Left lung (tissue), 10 donors: ENCODE measurements around the gene DHCR24. TPM values are rescaled to one million over a fixed set of nuclear protein-coding genes. Genes with fewer than 3 reads are reported as not detected.

Experiments used
- ATAC-seq: fragments of 200-7000 bp; cut with Tn5 transposase; one replicate; pipeline ENCODE4 v1.9.1; 2020; ENCODE audit warnings: moderate library complexity
- DNase-seq, 4 donors: peaks; one replicate each; pipeline ENCODE4 v3.0.0-alpha.2; 2013 to 2020
- H3K27ac ChIP-seq, 2 donors: fragments of 200-600 bp; sonication (generic) in 1 of 2; one replicate each; pipeline versions ENCODE4 v1.5.0 to v1.8.0; 2020 to 2021
- H3K27me3 ChIP-seq, 2 donors: fragments of 200-600 bp; sonication (generic) in 1 of 2; one replicate each; pipeline versions ENCODE4 v1.5.0 to v1.8.0; 2020 to 2021
- H3K36me3 ChIP-seq, 2 donors: fragments of 200-600 bp; sonication (generic) in 1 of 2; one replicate each; pipeline versions ENCODE4 v1.5.0 to v1.8.0; 2020 to 2021
- H3K4me1 ChIP-seq, 2 donors: fragments of 200-600 bp; one replicate each; pipeline ENCODE4 v1.8.0; 2021
- H3K4me3 ChIP-seq, 2 donors: fragments of 200-600 bp; sonication (generic) in 1 of 2; one replicate each; pipeline versions ENCODE4 v1.5.0 to v1.8.0; 2020 to 2021; ENCODE audit warnings: mild to moderate bottlenecking in 1 of 2
- H3K9me3 ChIP-seq, 2 donors: fragments of 200-600 bp; sonication (generic) in 1 of 2; one replicate each; pipeline versions ENCODE4 v1.5.0 to v1.8.0; 2020 to 2021
- intact Hi-C, 2 donors: fragments of 100-400 bp; cut with DNase I; formaldehyde crosslinking; loops; one replicate each; pipeline versions ENCODE4 v1.11.2 to v1.14.2; 2022
- polyA plus RNA-seq, 6 donors: library from polyadenylated mRNA; unstranded; fragments of 120-200 nt; gene quantifications; one replicate each; pipeline ENCODE4 v1.2.1, GENCODE V29; 2013; ENCODE audit not compliant: insufficient read length in 6 of 6
- total RNA-seq, 2 donors: library from RNA; stranded (reverse); fragmentation: NEBNext Ultra II Directional; extraction: Animal tissue kit (Norgen Biotek cat#: 25700); gene quantifications; one replicate each; pipeline ENCODE4 v1.2.1, GENCODE V29; 2021
- TF ChIP-seq, protein P1 (sequence below), 2 donors: fragments of 200-600 bp; sonication (generic) in 1 of 2; IDR thresholded peaks; one replicate each; pipeline versions ENCODE4 v1.5.0 to v1.8.0; 2021; ENCODE audit warnings: antibody characterized with exemption in 2 of 2
- donor health status: DM: no; HTN: yes; CAD: no.
- donor health status: DM: no; HTN: no; CAD: no.

The DHCR24 gene
- total and polyA plus RNA-seq, 8 donors = 30.1 to 741 (median 51.2) TPM

DNA sequence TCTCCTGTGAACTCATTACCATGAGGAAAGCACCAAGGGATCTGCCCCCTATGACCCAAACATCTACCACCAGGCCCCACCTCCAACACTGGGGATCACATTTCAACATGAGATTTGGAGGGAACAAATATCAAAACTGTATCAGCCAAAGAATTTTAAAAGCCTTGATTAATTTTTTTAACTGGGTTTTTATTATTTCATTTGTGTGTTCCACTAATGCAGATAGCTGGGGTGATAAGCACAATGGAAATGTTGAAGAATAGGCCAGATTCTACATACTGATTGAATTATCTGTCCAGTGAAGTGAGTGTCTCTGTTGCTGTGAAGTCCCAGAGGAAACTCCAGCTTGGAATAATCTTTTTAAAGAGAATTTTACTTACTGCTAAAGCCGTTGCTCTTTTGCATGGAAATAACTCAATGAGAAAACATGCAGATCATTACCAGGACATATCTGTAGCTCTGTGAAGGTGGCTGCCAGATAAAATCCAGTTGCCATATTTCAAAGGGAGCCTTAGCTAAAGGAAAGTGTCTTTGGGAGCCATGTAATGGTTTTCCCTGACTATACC, 44.4 kb upstream of the DHCR24 start:
- TF ChIP-seq, protein P1, sequence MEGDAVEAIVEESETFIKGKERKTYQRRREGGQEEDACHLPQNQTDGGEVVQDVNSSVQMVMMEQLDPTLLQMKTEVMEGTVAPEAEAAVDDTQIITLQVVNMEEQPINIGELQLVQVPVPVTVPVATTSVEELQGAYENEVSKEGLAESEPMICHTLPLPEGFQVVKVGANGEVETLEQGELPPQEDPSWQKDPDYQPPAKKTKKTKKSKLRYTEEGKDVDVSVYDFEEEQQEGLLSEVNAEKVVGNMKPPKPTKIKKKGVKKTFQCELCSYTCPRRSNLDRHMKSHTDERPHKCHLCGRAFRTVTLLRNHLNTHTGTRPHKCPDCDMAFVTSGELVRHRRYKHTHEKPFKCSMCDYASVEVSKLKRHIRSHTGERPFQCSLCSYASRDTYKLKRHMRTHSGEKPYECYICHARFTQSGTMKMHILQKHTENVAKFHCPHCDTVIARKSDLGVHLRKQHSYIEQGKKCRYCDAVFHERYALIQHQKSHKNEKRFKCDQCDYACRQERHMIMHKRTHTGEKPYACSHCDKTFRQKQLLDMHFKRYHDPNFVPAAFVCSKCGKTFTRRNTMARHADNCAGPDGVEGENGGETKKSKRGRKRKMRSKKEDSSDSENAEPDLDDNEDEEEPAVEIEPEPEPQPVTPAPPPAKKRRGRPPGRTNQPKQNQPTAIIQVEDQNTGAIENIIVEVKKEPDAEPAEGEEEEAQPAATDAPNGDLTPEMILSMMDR (IDR thresholded peaks at IDR 0.05) = no peak
- H3K9me3 ChIP-seq = no peaks in the 10 kb centered on the region
- DNase-seq (no peak), ATAC-seq (no peak)
- H3K4me3 ChIP-seq = no peak overlapping the region
- intact Hi-C loops = no loop called here
- H3K4me1 ChIP-seq = no peaks in the 10 kb centered on the region
- H3K36me3 ChIP-seq = no peaks in the 10 kb centered on the region
- no peak overlapping the region for H3K27ac ChIP-seq
- no peaks in the 10 kb centered on the region for H3K27me3 ChIP-seq

DNA sequence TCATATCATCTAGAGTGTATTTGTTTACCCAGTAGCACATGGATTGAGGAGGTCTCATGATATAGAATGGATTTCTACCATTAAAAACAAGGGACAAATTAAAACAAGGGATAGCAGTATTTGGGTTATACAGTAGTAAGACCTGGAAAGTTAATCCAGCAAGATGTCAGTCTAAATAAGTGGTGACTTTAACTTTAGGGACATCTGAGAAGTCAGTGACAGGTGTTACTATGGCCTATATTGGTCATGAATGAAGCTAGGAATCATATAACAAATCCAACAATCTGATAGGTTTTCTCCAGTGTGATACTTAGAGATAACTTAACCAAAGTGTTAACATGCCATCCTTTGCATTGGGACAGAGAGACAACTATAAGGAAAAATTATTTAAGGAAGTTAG, 42.7 kb upstream of the DHCR24 start:
- DNase-seq (no peak), ATAC-seq (no peak)
- no peaks in the 10 kb centered on the region for H3K9me3 ChIP-seq
- no peaks in the 10 kb centered on the region for H3K4me1 ChIP-seq
- TF ChIP-seq, protein P1 (IDR thresholded peaks at IDR 0.05) = no peak
- intact Hi-C loops = no loop called here
- H3K4me3 ChIP-seq = no peak overlapping the region
- no peaks in the 10 kb centered on the region for H3K27me3 ChIP-seq
- no peaks in the 10 kb centered on the region for H3K36me3 ChIP-seq
- H3K27ac ChIP-seq = no peak overlapping the region

DNA sequence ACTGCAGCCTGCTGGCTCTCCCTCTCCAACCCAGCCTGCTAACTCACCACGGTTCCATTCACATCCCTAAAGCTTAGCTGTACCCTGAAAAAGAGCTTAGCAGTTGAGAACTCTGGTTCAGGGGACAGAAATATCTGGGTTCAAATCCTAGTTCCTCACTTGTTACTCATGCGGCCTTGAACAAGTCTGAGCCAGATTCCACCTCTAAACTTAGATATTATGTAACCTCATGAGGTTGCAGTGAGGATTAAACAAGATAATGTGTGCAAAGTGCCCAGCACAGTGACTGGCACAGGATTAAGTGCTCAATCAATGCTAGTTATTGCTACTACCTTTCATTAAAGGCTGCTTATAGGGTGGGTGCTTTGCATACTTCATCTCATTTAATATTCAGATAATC, 41.3 kb upstream of the DHCR24 start:
- no peak for ATAC-seq

DNA sequence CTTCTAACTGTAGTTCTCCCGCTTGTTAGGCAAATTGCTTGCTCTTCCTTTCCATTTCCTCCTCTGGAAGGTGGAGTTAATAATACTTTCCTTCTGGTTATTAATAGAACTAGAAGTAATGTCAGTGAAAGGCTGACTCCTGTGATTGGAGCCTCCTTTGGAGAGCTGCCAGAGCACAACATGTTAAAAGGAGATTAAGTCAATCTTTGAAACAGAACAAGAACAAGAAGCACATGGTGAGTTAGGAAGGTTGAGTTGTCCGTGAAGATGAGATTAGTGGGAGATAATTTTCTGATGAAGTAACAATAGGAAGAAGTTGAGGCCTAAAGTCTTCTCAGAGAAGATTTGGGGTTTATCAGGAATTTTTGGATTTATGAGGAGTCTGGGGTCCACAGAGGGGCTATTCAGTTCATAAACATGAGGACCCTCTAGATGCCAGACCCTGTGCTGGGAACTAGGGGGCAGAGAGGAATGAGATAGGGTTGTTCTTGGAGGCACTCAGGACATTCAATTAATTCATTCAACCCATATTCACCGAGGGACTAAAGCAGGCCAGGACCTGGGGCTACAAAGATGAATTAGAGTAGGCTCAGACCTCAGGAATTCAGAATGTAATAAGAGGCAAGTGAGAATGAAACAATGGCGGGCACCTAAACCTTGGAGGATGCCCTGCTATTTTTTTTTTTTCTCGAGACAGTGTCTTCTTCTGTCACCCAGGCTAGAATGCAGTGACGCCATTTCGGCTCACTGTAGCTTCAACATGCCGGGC, 40.7 kb upstream of the DHCR24 start:
- DNase-seq (peak in 1 of 4 donors; percentile 47), ATAC-seq (no peak)
- Histone ChIP-seq H3K4me3 (no peak overlapping the region), H3K9me3 (no peaks in the 10 kb centered on the region), H3K36me3 (no peaks in the 10 kb centered on the region), H3K27me3 (no peaks in the 10 kb centered on the region), H3K4me1 (no peaks in the 10 kb centered on the region), H3K27ac (no peak overlapping the region)
- TF ChIP-seq, protein P1 (IDR thresholded peaks at IDR 0.05) = no peak
- intact Hi-C loops = no loop called here

More for the DNA sequence above, 41.3 kb upstream of the DHCR24 start:
- H3K27me3 ChIP-seq = no peaks in the 10 kb centered on the region
- TF ChIP-seq, protein P1 (IDR thresholded peaks at IDR 0.05) = no peak
- DNase-seq = no peak
- H3K27ac ChIP-seq = no peak overlapping the region
- no peak overlapping the region for H3K4me3 ChIP-seq
- no peaks in the 10 kb centered on the region for H3K4me1 ChIP-seq
- H3K36me3 ChIP-seq = no peaks in the 10 kb centered on the region
- no peaks in the 10 kb centered on the region for H3K9me3 ChIP-seq
- intact Hi-C loops = no loop called here

DNA sequence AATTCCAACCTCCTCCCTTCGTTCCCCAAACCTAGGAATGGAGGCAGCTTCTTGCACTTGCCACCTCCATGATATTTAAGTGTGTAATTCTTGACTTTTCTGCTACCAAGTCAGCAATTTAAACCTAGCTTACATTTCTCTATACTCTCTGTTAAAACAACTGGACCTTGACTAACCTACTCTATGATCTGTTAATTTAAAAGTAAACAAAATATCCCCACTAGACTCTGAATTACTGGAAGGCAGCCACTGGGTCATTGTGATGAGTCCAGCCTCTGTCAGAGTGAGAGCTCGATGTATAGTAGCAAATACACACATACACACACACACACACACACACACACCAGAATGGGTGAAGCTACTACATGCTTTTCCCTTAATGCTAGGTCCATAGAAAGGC, 40.0 kb upstream of the DHCR24 start:
- H3K4me3 ChIP-seq = no peak overlapping the region
- ATAC-seq (peak; percentile 27), DNase-seq (no peak)
- no peak overlapping the region for H3K27ac ChIP-seq
- no peaks in the 10 kb centered on the region for H3K4me1 ChIP-seq
- no peaks in the 10 kb centered on the region for H3K36me3 ChIP-seq
- H3K27me3 ChIP-seq = no peaks in the 10 kb centered on the region
- intact Hi-C loops = no loop called here
- H3K9me3 ChIP-seq = no peaks in the 10 kb centered on the region
- TF ChIP-seq, protein P1 (IDR thresholded peaks at IDR 0.05) = no peak
